ENCODE results near the gene WWOX. TPM values are rescaled to one million over a fixed set of nuclear protein-coding genes. Genes with fewer than 3 reads are reported as not detected.

The WWOX gene
- total RNA-seq, 3 donors from 2014 or later, result 11.7 to 18.0 (median 13.8) TPM

- Histone ChIP-seq H3K4me3 (no peak overlapping the region), H3K36me3 (ENCODE audit: low read depth) (no peaks in the 10 kb centered on the region), H3K9me3 (no peaks in the 10 kb centered on the region), H3K4me1 (ENCODE audit: low read depth) (no peaks in the 10 kb centered on the region)
- TF ChIP-seq CTCF (IDR thresholded peaks at IDR 0.05), result no peak
- ATAC-seq (no peak), DNase-seq (no peak)
- intact Hi-C loops (cut with DNase I, micrococcal nuclease), result no loop called here
Measured at GRCh38 chr16:78823027-78823426, 723.6 kb downstream of the WWOX start.

GRCh38 chr16:78829280-78829679 is 729.8 kb downstream of the WWOX start:
- intact Hi-C loops (cut with DNase I, micrococcal nuclease), result no loop called here
- no peaks in the 10 kb centered on the region for H3K36me3 ChIP-seq (ENCODE audit: low read depth)
- no peak overlapping the region for H3K4me3 ChIP-seq
- TF ChIP-seq CTCF (IDR thresholded peaks at IDR 0.05), result no peak
- ATAC-seq (no peak), DNase-seq (no peak)
- H3K9me3 ChIP-seq, result no peaks in the 10 kb centered on the region
- no peaks in the 10 kb centered on the region for H3K4me1 ChIP-seq (ENCODE audit: low read depth)

- no peaks in the 10 kb centered on the region for H3K4me1 ChIP-seq (ENCODE audit: low read depth)
- TF ChIP-seq CTCF (IDR thresholded peaks at IDR 0.05), result no peak
- no peaks in the 10 kb centered on the region for H3K9me3 ChIP-seq
- no peak for ATAC-seq
- no peak overlapping the region for H3K4me3 ChIP-seq
- intact Hi-C loops (cut with DNase I, micrococcal nuclease), result no loop called here
- no peaks in the 10 kb centered on the region for H3K36me3 ChIP-seq (ENCODE audit: low read depth)
- no peak for DNase-seq
Measured at GRCh38 chr16:78830599-78830998, 731.1 kb downstream of the WWOX start.

GRCh38 chr16:78832100-78832499 is 732.6 kb downstream of the WWOX start:
- no peak for ATAC-seq
- Histone ChIP-seq H3K4me3 (no peak overlapping the region), H3K36me3 (ENCODE audit: low read depth) (no peaks in the 10 kb centered on the region), H3K4me1 (ENCODE audit: low read depth) (no peaks in the 10 kb centered on the region), H3K9me3 (no peaks in the 10 kb centered on the region)
- intact Hi-C loops (cut with DNase I, micrococcal nuclease), result no loop called here
- no peak for TF ChIP-seq CTCF (IDR thresholded peaks at IDR 0.05)
- DNase-seq, result no peak

- H3K4me3 ChIP-seq, result no peak overlapping the region
- DNase-seq, result no peak
- ATAC-seq, result no peak
- intact Hi-C loops (cut with DNase I, micrococcal nuclease), result no loop called here
- no peaks in the 10 kb centered on the region for H3K4me1 ChIP-seq (ENCODE audit: low read depth)
- no peak for TF ChIP-seq CTCF (IDR thresholded peaks at IDR 0.05)
- no peaks in the 10 kb centered on the region for H3K36me3 ChIP-seq (ENCODE audit: low read depth)
- no peaks in the 10 kb centered on the region for H3K9me3 ChIP-seq
Measured at GRCh38 chr16:78836802-78837491, 737.5 kb downstream of the WWOX start.

GRCh38 chr16:78837706-78838105 is 738.3 kb downstream of the WWOX start:
- no peak for ATAC-seq
- no peak for TF ChIP-seq CTCF (IDR thresholded peaks at IDR 0.05)
- no peak for DNase-seq

More at GRCh38 chr16:78837706-78838105, 738.3 kb downstream of the WWOX start:
- Histone ChIP-seq H3K4me3 (no peak overlapping the region), H3K4me1 (ENCODE audit: low read depth) (no peaks in the 10 kb centered on the region), H3K36me3 (ENCODE audit: low read depth) (no peaks in the 10 kb centered on the region), H3K9me3 (no peaks in the 10 kb centered on the region)
- intact Hi-C loops (cut with DNase I, micrococcal nuclease), result no loop called here
